Panc1 (cell line): ENCODE data around the gene ITGA8.

Source experiments
- CTCF ChIP-seq: fragments of 450-650 bp; IDR thresholded peaks from 2 replicates; pipeline ENCODE4 v1.5.1; 2017; ENCODE audit warnings: mild to moderate bottlenecking
- POLR2AphosphoS5 ChIP-seq: IDR thresholded peaks from 2 replicates; pipeline ENCODE4 v1.6.1; 2012; ENCODE audit warnings: mild to moderate bottlenecking, low read depth, low read length, moderate library complexity
- SIN3A ChIP-seq: IDR thresholded peaks from 2 replicates; pipeline ENCODE4 v1.6.1; 2012; ENCODE audit warnings: low read depth, mild to moderate bottlenecking, low read length, moderate library complexity, borderline replicate concordance; ENCODE audit not compliant: insufficient read depth
- TCF7L2 ChIP-seq: IDR thresholded peaks from 2 replicates; pipeline ENCODE4 v1.6.1; 2011; ENCODE audit warnings: mild to moderate bottlenecking, low read depth, low read length, inconsistent platforms

- TF ChIP-seq CTCF (no peak), POLR2AphosphoS5 (no peak), SIN3A (no peak), TCF7L2 (no peak)
Measured at GRCh38 chr10:15540727-15541126, 179.0 kb downstream of the ITGA8 start.
